Vagina (tissue), 2 donors: ENCODE results near the gene ADPRH. TPM values are rescaled to one million over a fixed set of nuclear protein-coding genes. Genes with fewer than 3 reads are reported as not detected.
"Not testable (repeated sequence)": the region's sequence is repeated elsewhere in the genome, so short reads cannot be mapped to it uniquely, and the experiment has no call there.

Source experiments
- DNase-seq, 2 donors: peaks; one replicate each; pipeline ENCODE4 v3.0.0-alpha.2; 2017; ENCODE audit errors: extremely low spot score in 2 of 2
- H3K27ac ChIP-seq: fragments of 200-600 bp; sonication (generic); one replicate; pipeline ENCODE4 v1.5.1; 2019
- H3K27me3 ChIP-seq: fragments of 200-600 bp; sonication (generic); one replicate; pipeline ENCODE4 v1.5.1; 2019
- H3K36me3 ChIP-seq, 2 donors: fragments of 200-600 bp; sonication (generic); one replicate each; pipeline ENCODE4 v1.5.1; 2017 to 2019
- H3K4me1 ChIP-seq: fragments of 200-600 bp; sonication (generic); one replicate; pipeline ENCODE4 v1.5.1; 2019
- H3K4me3 ChIP-seq, 2 donors: fragments of 200-600 bp; sonication (generic); 1 replicate in 1 of 2; 2 replicates in 1 of 2; pipeline ENCODE4 v1.5.1; 2016 to 2019
- H3K9me3 ChIP-seq: fragments of 200-600 bp; sonication (generic); one replicate; pipeline ENCODE4 v1.5.1; 2019
- CTCF ChIP-seq, 3 experiments: fragments of 450-650 bp in 2 of 3; fragments of 200-600 bp in 1 of 3; sonication (generic) in 1 of 3; IDR thresholded peaks; one replicate each; pipeline ENCODE4 v1.5.1; 2017 to 2019; ENCODE audit warnings: antibody characterized with exemption in 3 of 3, mild to moderate bottlenecking in 2 of 3, moderate library complexity in 2 of 3
- POLR2A ChIP-seq, 2 donors: fragments of 450-650 bp; IDR thresholded peaks; one replicate each; pipeline ENCODE4 v1.6.1; 2017; ENCODE audit warnings: antibody characterized with exemption in 2 of 2, mild to moderate bottlenecking in 2 of 2, moderate library complexity in 2 of 2
- POLR2AphosphoS5 ChIP-seq, 2 donors: sonication (generic); formaldehyde crosslinking; IDR thresholded peaks; one replicate each; pipeline ENCODE4 v1.9.0; 2017; ENCODE audit warnings: antibody characterized with exemption in 2 of 2, mild to moderate bottlenecking in 2 of 2, low read depth in 1 of 2; ENCODE audit not compliant: insufficient read depth in 1 of 2
- intact Hi-C: fragments of 100-400 bp; cut with DNase I; formaldehyde crosslinking; loops from one replicate; pipeline ENCODE4 v1.15.1; 2023
- total RNA-seq: library from RNA; depleted of rRNA; stranded (reverse); fragments of >200 nt; gene quantifications from one replicate; pipeline ENCODE4 v1.2.3, GENCODE V29; 2016

Gene ADPRH
- total RNA-seq, 1 donor from 2014 or later, result 2.9 TPM

- DNase-seq, result no peak
- H3K27me3 ChIP-seq, result no peaks in the 10 kb centered on the region
- H3K9me3 ChIP-seq, result no peaks in the 10 kb centered on the region
- no peaks in the 10 kb centered on the region for H3K36me3 ChIP-seq
- TF ChIP-seq POLR2A (IDR thresholded peaks at IDR 0.05), result no peak
- TF ChIP-seq POLR2AphosphoS5 (IDR thresholded peaks at IDR 0.05; ENCODE audit: insufficient read depth in 1 of 2, low read depth in 1 of 2), result no peak
- no peak for TF ChIP-seq CTCF (IDR thresholded peaks at IDR 0.05)
- no peaks in the 10 kb centered on the region for H3K4me1 ChIP-seq
- H3K27ac ChIP-seq, result no peak overlapping the region
- no peak overlapping the region for H3K4me3 ChIP-seq
- intact Hi-C loops, result no loop called here
Observed at GRCh38 chr3:119547227-119547626, 32.1 kb upstream of the ADPRH start.

GRCh38 chr3:119548341-119548740 lies 31.0 kb upstream of the ADPRH start:
- no peak for DNase-seq
- Histone ChIP-seq H3K4me3 (no peak overlapping the region), H3K27me3 (no peaks in the 10 kb centered on the region), H3K27ac (no peak overlapping the region), H3K4me1 (no peaks in the 10 kb centered on the region), H3K9me3 (no peaks in the 10 kb centered on the region), H3K36me3 (no peaks in the 10 kb centered on the region)
- no peak for TF ChIP-seq POLR2A (IDR thresholded peaks at IDR 0.05)
- TF ChIP-seq CTCF (IDR thresholded peaks at IDR 0.05), result no peak
- TF ChIP-seq POLR2AphosphoS5 (IDR thresholded peaks at IDR 0.05; ENCODE audit: insufficient read depth in 1 of 2, low read depth in 1 of 2), result no peak
- intact Hi-C loops, result no loop called here

- Histone ChIP-seq H3K4me3 (no peak overlapping the region), H3K36me3 (no peaks in the 10 kb centered on the region), H3K4me1 (no peaks in the 10 kb centered on the region), H3K27me3 (no peaks in the 10 kb centered on the region), H3K27ac (no peak overlapping the region), H3K9me3 (no peaks in the 10 kb centered on the region)
- no peak for TF ChIP-seq POLR2AphosphoS5 (IDR thresholded peaks at IDR 0.05; ENCODE audit: insufficient read depth in 1 of 2, low read depth in 1 of 2)
- TF ChIP-seq CTCF (IDR thresholded peaks at IDR 0.05), result no peak
- no peak for TF ChIP-seq POLR2A (IDR thresholded peaks at IDR 0.05)
- no peak for DNase-seq
- intact Hi-C loops, result no loop called here
Observed at GRCh38 chr3:119550192-119550910, 28.9 kb upstream of the ADPRH start.

GRCh38 chr3:119551598-119551997 lies 27.7 kb upstream of the ADPRH start:
- Histone ChIP-seq H3K27ac (no peak overlapping the region), H3K4me1 (no peaks in the 10 kb centered on the region), H3K9me3 (no peaks in the 10 kb centered on the region), H3K36me3 (no peaks in the 10 kb centered on the region), H3K4me3 (no peak overlapping the region), H3K27me3 (no peaks in the 10 kb centered on the region)
- TF ChIP-seq POLR2A (IDR thresholded peaks at IDR 0.05) (no peak), CTCF (IDR thresholded peaks at IDR 0.05) (no peak), POLR2AphosphoS5 (IDR thresholded peaks at IDR 0.05; ENCODE audit: insufficient read depth in 1 of 2, low read depth in 1 of 2) (no peak)
- no peak for DNase-seq
- intact Hi-C loops, result no loop called here

- H3K4me3 ChIP-seq, intact Hi-C loops: not testable (repeated sequence)
Observed at GRCh38 chr3:119552928-119553327, 26.4 kb upstream of the ADPRH start.

More at GRCh38 chr3:119552928-119553327, 26.4 kb upstream of the ADPRH start:
- not testable (repeated sequence) for H3K9me3 ChIP-seq, H3K27me3 ChIP-seq, H3K4me1 ChIP-seq, H3K36me3 ChIP-seq, DNase-seq, H3K27ac ChIP-seq
